Fibroblast of skin of right quadriceps (primary cell): ENCODE results near the gene BANK1.
"Not testable (repeated sequence)": the region's sequence is repeated elsewhere in the genome, so short reads cannot be mapped to it uniquely, and the experiment has no call there.

Experiments
- DNase-seq: peaks from one replicate; pipeline ENCODE4 v3.0.0-alpha.2; 2013

The BANK1 gene

GRCh38 chr4:101905527-101905926 is 115.0 kb downstream of the BANK1 start:
- not testable (repeated sequence) for DNase-seq

GRCh38 chr4:101910786-101911373 is 120.3 kb downstream of the BANK1 start:
- no peak for DNase-seq

- DNase-seq: no peak
Observed at GRCh38 chr4:101911616-101912015, 121.1 kb downstream of the BANK1 start.

- no peak for DNase-seq
Observed at GRCh38 chr4:101914761-101915160, 124.2 kb downstream of the BANK1 start.

GRCh38 chr4:101919373-101919977 is 128.9 kb downstream of the BANK1 start:
- no peak for DNase-seq

- no peak for DNase-seq
Observed at GRCh38 chr4:101921370-101921769, 130.8 kb downstream of the BANK1 start.

- DNase-seq: no peak
Observed at GRCh38 chr4:101931619-101932018, 141.1 kb downstream of the BANK1 start.

- no peak for DNase-seq
Observed at GRCh38 chr4:101933855-101934254, 143.3 kb downstream of the BANK1 start.

GRCh38 chr4:101938836-101939235 is 148.3 kb downstream of the BANK1 start:
- DNase-seq: peak; percentile 0

GRCh38 chr4:101941816-101942358 is 151.4 kb downstream of the BANK1 start:
- no peak for DNase-seq

- no peak for DNase-seq
Observed at GRCh38 chr4:101942891-101943290, 152.4 kb downstream of the BANK1 start.

- DNase-seq: peak; percentile 24
Observed at GRCh38 chr4:101944649-101945048, 154.1 kb downstream of the BANK1 start.

- no peak for DNase-seq
Observed at GRCh38 chr4:101948055-101948454, 157.5 kb downstream of the BANK1 start.

- no peak for DNase-seq
Observed at GRCh38 chr4:101948951-101949350, 158.4 kb downstream of the BANK1 start.

- no peak for DNase-seq
Observed at GRCh38 chr4:101950258-101950979, 159.9 kb downstream of the BANK1 start.

GRCh38 chr4:101952985-101953384 is 162.5 kb downstream of the BANK1 start:
- DNase-seq: no peak

- DNase-seq: peak; percentile 78
Observed at GRCh38 chr4:101953949-101954348, 163.4 kb downstream of the BANK1 start.

- no peak for DNase-seq
Observed at GRCh38 chr4:101954351-101954750, 163.8 kb downstream of the BANK1 start.

- no peak for DNase-seq
Observed at GRCh38 chr4:101954975-101955678, 164.6 kb downstream of the BANK1 start.

- no peak for DNase-seq
Observed at GRCh38 chr4:101956068-101956825, 165.7 kb downstream of the BANK1 start.

GRCh38 chr4:101958547-101958946 is 168.0 kb downstream of the BANK1 start:
- DNase-seq: no peak

GRCh38 chr4:101960431-101960830 is 169.9 kb downstream of the BANK1 start:
- DNase-seq: no peak

- DNase-seq: peak; percentile 50
Observed at GRCh38 chr4:101961144-101961543, 170.6 kb downstream of the BANK1 start.
